ENCODE results near the gene PDE4D. TPM values are rescaled to one million over a fixed set of nuclear protein-coding genes. Genes with fewer than 3 reads are reported as not detected.

PDE4D gene
- total and polyA plus RNA-seq, 2 of the 4 experiments (the other 2 are of a cell fraction), result 1.4 to 7.9 TPM

- H2BK120ac ChIP-seq (ENCODE audit: low read depth, low read length), result no peak overlapping the region
- no peaks in the 10 kb centered on the region for H3K36me3 ChIP-seq (ENCODE audit: control insufficient read depth, insufficient read depth, low read length)
- CTCF ChIA-PET, result interaction anchor here (3.4 kb wide), 1 partner anchor 108 kb away, joined by 27 read pairs; no protein-coding TSS in a partner anchor
- H4K20me1 ChIP-seq (ENCODE audit: insufficient read depth, low read length), result no peaks in the 10 kb centered on the region
- no peak overlapping the region for H4K91ac ChIP-seq (ENCODE audit: insufficient read depth, low read depth, low read length)
- no peak overlapping the region for H3K4me2 ChIP-seq (ENCODE audit: low read depth, low read length)
- intact Hi-C loops (cut with micrococcal nuclease) (no loop called here), dilution Hi-C loops (cut with HindIII; ENCODE audit: low sequenced_read_pairs, unreplicated experiment) (no loop called here), in situ Hi-C loops (cut with MboI; ENCODE audit: low sequenced_read_pairs) (no loop called here)
- no peak overlapping the region for H2AK5ac ChIP-seq (ENCODE audit: low read depth, low read length)
- POLR2A ChIA-PET (ENCODE audit: unreplicated experiment), result no interaction called here
- no peak overlapping the region for H2AK9ac ChIP-seq (replicated peaks; ENCODE audit: low read depth, low read length, poor library complexity)
- no peak overlapping the region for H4K8ac ChIP-seq (ENCODE audit: low read depth in 2 of 2, low read length in 2 of 2)
- no peaks in the 10 kb centered on the region for H3K27me3 ChIP-seq (ENCODE audit: control insufficient read depth, insufficient read depth, low read length)
- no peaks in the 10 kb centered on the region for H3K9me3 ChIP-seq (ENCODE audit: control insufficient read depth, insufficient read depth, low read length)
- no peaks in the 10 kb centered on the region for H3K79me1 ChIP-seq (ENCODE audit: low read depth in 1 of 2, low read length in 2 of 2)
- H3K27ac ChIP-seq (ENCODE audit: insufficient read depth, low read length), result no peak overlapping the region
- H2AFZ ChIP-seq (replicated peaks; ENCODE audit: low read length, poor library complexity), result no peak overlapping the region
- H3K4me3 ChIP-seq (ENCODE audit: insufficient read depth, low read depth, low read length), result no peak overlapping the region
- H3K9ac ChIP-seq (ENCODE audit: low read depth, low read length), result no peak overlapping the region
- H3K56ac ChIP-seq (ENCODE audit: extremely low read depth, insufficient read depth, low read length), result no peak overlapping the region
- TF ChIP-seq NFE2L2 (IDR thresholded peaks at IDR 0.05; ENCODE audit: low read depth, low read length) (no peak), ELK1 (IDR thresholded peaks at IDR 0.05; ENCODE audit: borderline replicate concordance, low read depth, low read length) (no peak), RAD21 (IDR thresholded peaks at IDR 0.05; ENCODE audit: low read length) (no peak), CHD1 (IDR thresholded peaks at IDR 0.05; ENCODE audit: low read depth, low read length) (no peak), FOS (IDR thresholded peaks at IDR 0.05; ENCODE audit: low read depth, low read length) (no peak), USF2 (IDR thresholded peaks at IDR 0.05; ENCODE audit: low read depth, low read length) (no peak), SMC3 (IDR thresholded peaks at IDR 0.05; ENCODE audit: low read depth, low read length) (no peak), MXI1 (IDR thresholded peaks at IDR 0.05; ENCODE audit: borderline replicate concordance, low read depth, low read length) (no peak), CEBPB (IDR thresholded peaks at IDR 0.05; ENCODE audit: low read depth, low read length) (no peak), MAFK (IDR thresholded peaks at IDR 0.05; ENCODE audit: low read depth, low read length) (no peak), POLR2A (IDR thresholded peaks at IDR 0.05; ENCODE audit: low read depth, low read length) (no peak), BHLHE40 (IDR thresholded peaks at IDR 0.05; ENCODE audit: low read depth, low read length) (no peak), MAZ (IDR thresholded peaks at IDR 0.05; ENCODE audit: borderline replicate concordance, low read depth, low read length) (no peak), RFX5 (IDR thresholded peaks at IDR 0.05; ENCODE audit: low read depth, low read length) (no peak), RCOR1 (IDR thresholded peaks at IDR 0.05; ENCODE audit: insufficient replicate concordance, low read length) (no peak)
- TF ChIP-seq, protein P1, sequence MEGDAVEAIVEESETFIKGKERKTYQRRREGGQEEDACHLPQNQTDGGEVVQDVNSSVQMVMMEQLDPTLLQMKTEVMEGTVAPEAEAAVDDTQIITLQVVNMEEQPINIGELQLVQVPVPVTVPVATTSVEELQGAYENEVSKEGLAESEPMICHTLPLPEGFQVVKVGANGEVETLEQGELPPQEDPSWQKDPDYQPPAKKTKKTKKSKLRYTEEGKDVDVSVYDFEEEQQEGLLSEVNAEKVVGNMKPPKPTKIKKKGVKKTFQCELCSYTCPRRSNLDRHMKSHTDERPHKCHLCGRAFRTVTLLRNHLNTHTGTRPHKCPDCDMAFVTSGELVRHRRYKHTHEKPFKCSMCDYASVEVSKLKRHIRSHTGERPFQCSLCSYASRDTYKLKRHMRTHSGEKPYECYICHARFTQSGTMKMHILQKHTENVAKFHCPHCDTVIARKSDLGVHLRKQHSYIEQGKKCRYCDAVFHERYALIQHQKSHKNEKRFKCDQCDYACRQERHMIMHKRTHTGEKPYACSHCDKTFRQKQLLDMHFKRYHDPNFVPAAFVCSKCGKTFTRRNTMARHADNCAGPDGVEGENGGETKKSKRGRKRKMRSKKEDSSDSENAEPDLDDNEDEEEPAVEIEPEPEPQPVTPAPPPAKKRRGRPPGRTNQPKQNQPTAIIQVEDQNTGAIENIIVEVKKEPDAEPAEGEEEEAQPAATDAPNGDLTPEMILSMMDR (conservative IDR thresholded peaks at IDR 0.05; ENCODE audit: low read depth, low read length), result no peak
- H2BK20ac ChIP-seq (ENCODE audit: low read depth, low read length), result no peak overlapping the region
- BruUV-seq (replicated peaks), result no TSS peak
- no peak overlapping the region for H3K23ac ChIP-seq (ENCODE audit: low read depth, low read length)
- DNase-seq (no peak), ATAC-seq (ENCODE audit: low read depth) (no peak)
- H2BK5ac ChIP-seq (ENCODE audit: low read depth, low read length, poor library complexity, severe bottlenecking), result no peak overlapping the region
- no peaks in the 10 kb centered on the region for H3K4me1 ChIP-seq (ENCODE audit: control insufficient read depth, insufficient read depth, low read length)
- H4K5ac ChIP-seq (ENCODE audit: low read depth, low read length), result no peak overlapping the region
- no peak overlapping the region for H2BK15ac ChIP-seq (ENCODE audit: low read depth, low read length)
- WGBS, 2 experiments (ENCODE audit: extremely low coverage in 2 of 2, insufficient read length in 1 of 2), result no CpG with 5 or more reads among the region's 6 CpGs
- no peak overlapping the region for H3K18ac ChIP-seq (ENCODE audit: low read depth, low read length)
- H3K14ac ChIP-seq (replicated peaks; ENCODE audit: low read depth, low read length), result no peak overlapping the region
- no peaks in the 10 kb centered on the region for H3K9me1 ChIP-seq (ENCODE audit: insufficient read depth, low read length)
- no peak overlapping the region for H3K4ac ChIP-seq (ENCODE audit: low read depth, low read length)
These were observed 28.3 kb upstream of the PDE4D start for GRCh38 chr5:59921816-59922215.

All from IMR-90 (cell line).